A549 (cell line): ENCODE results near the gene COPS3.

Experiments used
- CBX2 ChIP-seq: fragments of 200-600 bp; sonication (generic); IDR thresholded peaks from 2 replicates; pipeline ENCODE4 v1.6.1; 2016; ENCODE audit warnings: low read depth, mild to moderate bottlenecking, borderline replicate concordance
- CBX8 ChIP-seq: fragments of 200-600 bp; sonication (generic); IDR thresholded peaks from 2 replicates; pipeline ENCODE4 v1.6.1; 2016
- CHD2 ChIP-seq: fragments of 150-350 bp; IDR thresholded peaks from 2 replicates; pipeline ENCODE4 v1.6.1; 2014; ENCODE audit warnings: low read length; ENCODE audit not compliant: partially characterized antibody
- FOSL2 ChIP-seq, 2 experiments: fragments of 450-650 bp in 1 of 2; fragments of >200 bp in 1 of 2; sonication (Bioruptor Twin) in 1 of 2; formaldehyde crosslinking; IDR thresholded peaks; 2 replicates each; pipeline versions ENCODE4 v1.5.0 to v1.6.1; 2016 to 2020; ENCODE audit warnings: mild to moderate bottlenecking in 1 of 2, moderate library complexity in 1 of 2
- FOXS1 ChIP-seq: fragments of 250-450 bp; sonication (Bioruptor Pico); IDR thresholded peaks from 2 replicates; pipeline ENCODE4 v1.5.0; 2020; ENCODE audit warnings: mild to moderate bottlenecking, moderate library complexity
- HOXB13 ChIP-seq: fragments of 250-450 bp; sonication (Bioruptor Pico); IDR thresholded peaks from 2 replicates; pipeline ENCODE4 v1.5.0; 2020; ENCODE audit warnings: low read depth, mild to moderate bottlenecking, moderate library complexity
- JUN ChIP-seq, 2 experiments: fragments of >200 bp; sonication (Bioruptor Twin); formaldehyde crosslinking; IDR thresholded peaks; 2 replicates in 1 of 2; 3 replicates in 1 of 2; pipeline ENCODE4 v1.6.1; 2016 to 2017
- MYC ChIP-seq: IDR thresholded peaks from 2 replicates; pipeline ENCODE4 v1.6.1; 2012; ENCODE audit warnings: mild to moderate bottlenecking, inconsistent platforms, low read length, improper control_type of control experiment, borderline replicate concordance
- POLR2A ChIP-seq: IDR thresholded peaks from 2 replicates; pipeline ENCODE4 v1.6.1; 2012; ENCODE audit warnings: mild to moderate bottlenecking, low read length
- SMC3 ChIP-seq: fragments of >200 bp; sonication (Bioruptor Twin); formaldehyde crosslinking; IDR thresholded peaks from 3 replicates; pipeline ENCODE4 v1.6.1; 2018; ENCODE audit warnings: inconsistent platforms
- TF ChIP-seq, protein P1 (sequence below): fragments of >200 bp; sonication (Bioruptor Twin); formaldehyde crosslinking; IDR thresholded peaks from 3 replicates; pipeline ENCODE4 v1.5.1; 2016
- TF ChIP-seq, protein P2 (sequence below): fragments of 200-600 bp; sonication (generic); IDR thresholded peaks from 2 replicates; pipeline ENCODE4 v1.6.1; 2016; ENCODE audit warnings: antibody characterized with exemption, mild to moderate bottlenecking, moderate library complexity

DNA sequence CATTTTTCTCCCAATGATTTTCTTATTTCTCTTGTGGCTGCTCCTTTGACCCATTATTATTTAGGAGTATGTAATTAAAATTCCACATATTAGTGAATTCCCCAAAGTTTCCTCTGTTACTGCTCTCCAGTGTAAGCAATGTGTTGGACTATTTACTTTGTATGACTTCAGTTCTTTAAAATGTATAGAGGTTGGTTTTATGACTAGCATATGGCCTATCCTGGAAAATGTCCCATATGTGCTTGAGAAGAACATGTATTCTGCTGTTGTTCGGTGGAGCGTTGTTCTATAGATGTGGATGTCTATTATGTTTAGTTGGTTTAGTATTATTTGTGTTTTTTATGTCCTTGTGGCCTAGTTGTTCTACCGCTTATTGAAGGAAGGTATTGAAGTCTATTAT is 16.2 kb upstream of the COPS3 start:
- TF ChIP-seq CHD2 = no peak
- no peak for TF ChIP-seq POLR2A
- TF ChIP-seq, protein P1, sequence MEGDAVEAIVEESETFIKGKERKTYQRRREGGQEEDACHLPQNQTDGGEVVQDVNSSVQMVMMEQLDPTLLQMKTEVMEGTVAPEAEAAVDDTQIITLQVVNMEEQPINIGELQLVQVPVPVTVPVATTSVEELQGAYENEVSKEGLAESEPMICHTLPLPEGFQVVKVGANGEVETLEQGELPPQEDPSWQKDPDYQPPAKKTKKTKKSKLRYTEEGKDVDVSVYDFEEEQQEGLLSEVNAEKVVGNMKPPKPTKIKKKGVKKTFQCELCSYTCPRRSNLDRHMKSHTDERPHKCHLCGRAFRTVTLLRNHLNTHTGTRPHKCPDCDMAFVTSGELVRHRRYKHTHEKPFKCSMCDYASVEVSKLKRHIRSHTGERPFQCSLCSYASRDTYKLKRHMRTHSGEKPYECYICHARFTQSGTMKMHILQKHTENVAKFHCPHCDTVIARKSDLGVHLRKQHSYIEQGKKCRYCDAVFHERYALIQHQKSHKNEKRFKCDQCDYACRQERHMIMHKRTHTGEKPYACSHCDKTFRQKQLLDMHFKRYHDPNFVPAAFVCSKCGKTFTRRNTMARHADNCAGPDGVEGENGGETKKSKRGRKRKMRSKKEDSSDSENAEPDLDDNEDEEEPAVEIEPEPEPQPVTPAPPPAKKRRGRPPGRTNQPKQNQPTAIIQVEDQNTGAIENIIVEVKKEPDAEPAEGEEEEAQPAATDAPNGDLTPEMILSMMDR = no peak
- no peak for TF ChIP-seq FOXS1 (CRISPR knock-in tag)
- no peak for TF ChIP-seq CBX8
- TF ChIP-seq CBX2 = no peak
- TF ChIP-seq SMC3 = no peak
- no peak for TF ChIP-seq HOXB13
- TF ChIP-seq, protein P2, sequence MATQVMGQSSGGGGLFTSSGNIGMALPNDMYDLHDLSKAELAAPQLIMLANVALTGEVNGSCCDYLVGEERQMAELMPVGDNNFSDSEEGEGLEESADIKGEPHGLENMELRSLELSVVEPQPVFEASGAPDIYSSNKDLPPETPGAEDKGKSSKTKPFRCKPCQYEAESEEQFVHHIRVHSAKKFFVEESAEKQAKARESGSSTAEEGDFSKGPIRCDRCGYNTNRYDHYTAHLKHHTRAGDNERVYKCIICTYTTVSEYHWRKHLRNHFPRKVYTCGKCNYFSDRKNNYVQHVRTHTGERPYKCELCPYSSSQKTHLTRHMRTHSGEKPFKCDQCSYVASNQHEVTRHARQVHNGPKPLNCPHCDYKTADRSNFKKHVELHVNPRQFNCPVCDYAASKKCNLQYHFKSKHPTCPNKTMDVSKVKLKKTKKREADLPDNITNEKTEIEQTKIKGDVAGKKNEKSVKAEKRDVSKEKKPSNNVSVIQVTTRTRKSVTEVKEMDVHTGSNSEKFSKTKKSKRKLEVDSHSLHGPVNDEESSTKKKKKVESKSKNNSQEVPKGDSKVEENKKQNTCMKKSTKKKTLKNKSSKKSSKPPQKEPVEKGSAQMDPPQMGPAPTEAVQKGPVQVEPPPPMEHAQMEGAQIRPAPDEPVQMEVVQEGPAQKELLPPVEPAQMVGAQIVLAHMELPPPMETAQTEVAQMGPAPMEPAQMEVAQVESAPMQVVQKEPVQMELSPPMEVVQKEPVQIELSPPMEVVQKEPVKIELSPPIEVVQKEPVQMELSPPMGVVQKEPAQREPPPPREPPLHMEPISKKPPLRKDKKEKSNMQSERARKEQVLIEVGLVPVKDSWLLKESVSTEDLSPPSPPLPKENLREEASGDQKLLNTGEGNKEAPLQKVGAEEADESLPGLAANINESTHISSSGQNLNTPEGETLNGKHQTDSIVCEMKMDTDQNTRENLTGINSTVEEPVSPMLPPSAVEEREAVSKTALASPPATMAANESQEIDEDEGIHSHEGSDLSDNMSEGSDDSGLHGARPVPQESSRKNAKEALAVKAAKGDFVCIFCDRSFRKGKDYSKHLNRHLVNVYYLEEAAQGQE = no peak
- TF ChIP-seq MYC = no peak
- TF ChIP-seq JUN (IDR thresholded peaks at IDR 0.05) = no peak
- no peak for TF ChIP-seq FOSL2 (IDR thresholded peaks at IDR 0.05)
- TF ChIP-seq FOSL2 (CRISPR knock-in tag; IDR thresholded peaks at IDR 0.05) = no peak
